HCT116 (cell line): ENCODE data around the gene REPS1. TPM values are rescaled to one million over a fixed set of nuclear protein-coding genes. Genes with fewer than 3 reads are reported as not detected.

Experiments used
- ATAC-seq: fragments of 200-7000 bp; cut with Tn5 transposase; 2 replicates; pipeline ENCODE4 v1.9.1; 2020; ENCODE audit warnings: mild to moderate bottlenecking, moderate library complexity
- BruUV-seq: library from RNA; stranded (reverse); fragments of 400-500 nt; replicated peaks from 2 replicates; lab custom pipeline; 2021; lab: Mats Ljungman, UMichigan
- CTCF ChIA-PET: fragments of 300-600 bp; sonication (Branson Sonifier 250); formaldehyde crosslinking; loops from one replicate; lab custom pipeline; 2021; ENCODE audit warnings: antibody characterized with exemption; lab: Charles Lee
- POLR2A ChIA-PET: fragments of 300-600, 350-600 bp; sonication (Branson Sonifier 250); formaldehyde crosslinking; loops from one replicate; lab custom pipeline; 2021; ENCODE audit warnings: antibody characterized with exemption; lab: Charles Lee
- RAD21 ChIA-PET, 2 experiments: fragments of 300-600 bp; sonication (Branson Sonifier 250); formaldehyde crosslinking; loops; one replicate each; lab custom pipeline; 2023; ENCODE audit warnings: low total read pairs in 2 of 2; ENCODE audit not compliant: uncharacterized antibody in 2 of 2, unreplicated experiment in 2 of 2, low non-redundant PET in 1 of 2; lab: Charles Lee
- DNase-seq: peaks from one replicate; pipeline ENCODE4 v3.0.0-alpha.2; 2010; ENCODE audit warnings: low read depth, low spot score
- H2AFZ ChIP-seq: fragments of 200-600 bp; shearing (Covaris generic), sonication (generic); 2 replicates; pipeline ENCODE4 v1.6.1; 2017; ENCODE audit warnings: low read depth, mixed run types, mixed read lengths, antibody characterized with exemption, low read length; ENCODE audit not compliant: poor library complexity, severe bottlenecking
- H3K27ac ChIP-seq: 2 replicates; pipeline ENCODE4 v1.5.1; 2012; ENCODE audit warnings: low read depth, low read length
- H3K27me3 ChIP-seq: fragments of 200-600 bp; sonication (generic); 2 replicates; pipeline ENCODE4 v1.6.1; 2016; ENCODE audit warnings: mixed run types, low read length, mixed read lengths; ENCODE audit not compliant: insufficient read depth
- H3K36me3 ChIP-seq, 2 experiments: fragments of 200-500 bp in 1 of 2; fragments of 200-600 bp in 1 of 2; sonication (Bioruptor generic) in 1 of 2; sonication (generic) in 1 of 2; 2 replicates each; pipeline versions ENCODE4 v1.5.1 to v1.6.1; 2014 to 2016; ENCODE audit warnings: low read length in 2 of 2, inconsistent platforms in 1 of 2, mixed read lengths in 1 of 2, mixed run types in 1 of 2; ENCODE audit not compliant: insufficient read depth in 2 of 2, control insufficient read depth in 1 of 2
- H3K4me1 ChIP-seq, 2 experiments: fragments of 200-600 bp in 1 of 2; sonication (generic) in 1 of 2; 2 replicates each; pipeline versions ENCODE4 v1.5.1 to v1.6.1; 2012 to 2017; ENCODE audit warnings: low read length in 2 of 2, inconsistent platforms in 1 of 2, mild to moderate bottlenecking in 1 of 2, mixed read lengths in 1 of 2, mixed run types in 1 of 2, moderate library complexity in 1 of 2; ENCODE audit not compliant: insufficient read depth in 2 of 2, control insufficient read depth in 1 of 2
- H3K4me2 ChIP-seq: fragments of 200-600 bp; sonication (generic); 2 replicates; pipeline ENCODE4 v1.6.1; 2017; ENCODE audit warnings: mixed run types, low read length, mixed read lengths
- H3K4me3 ChIP-seq, 2 experiments: fragments of 200-600 bp in 1 of 2; sonication (generic) in 1 of 2; replicated peaks in 1 of 2; 2 replicates each; pipeline ENCODE4 v1.5.1; 2011 to 2016; ENCODE audit warnings: low read length in 2 of 2, control low read depth in 1 of 2, low read depth in 1 of 2, mild to moderate bottlenecking in 1 of 2, mixed read lengths in 1 of 2, mixed run types in 1 of 2
- H3K79me2 ChIP-seq: fragments of 200-600 bp; sonication (generic); 2 replicates; pipeline ENCODE4 v1.6.1; 2017; ENCODE audit warnings: mild to moderate bottlenecking, mixed run types, low read length, moderate library complexity, mixed read lengths; ENCODE audit not compliant: insufficient read depth
- H3K9ac ChIP-seq: fragments of 200-600 bp; sonication (generic); 2 replicates; pipeline ENCODE4 v1.6.1; 2016; ENCODE audit warnings: low read length, mixed read lengths
- H3K9me2 ChIP-seq: fragments of 200-600 bp; sonication (generic), shearing (Covaris generic); 2 replicates; pipeline ENCODE4 v1.6.1; 2017; ENCODE audit warnings: mixed run types, mild to moderate bottlenecking, moderate library complexity; ENCODE audit not compliant: insufficient read depth
- H3K9me3 ChIP-seq, 2 experiments: fragments of 200-500 bp in 1 of 2; fragments of 200-600 bp in 1 of 2; sonication (Bioruptor generic) in 1 of 2; sonication (generic) in 1 of 2; 2 replicates each; pipeline ENCODE4 v1.6.1; 2014 to 2017; ENCODE audit warnings: low read length in 2 of 2, mixed read lengths in 2 of 2, inconsistent platforms in 1 of 2, low read depth in 1 of 2, mild to moderate bottlenecking in 1 of 2, mixed run types in 1 of 2, moderate library complexity in 1 of 2; ENCODE audit not compliant: control insufficient read depth in 1 of 2, insufficient read depth in 1 of 2
- H4K20me1 ChIP-seq: fragments of 200-600 bp; sonication (generic), shearing (Covaris generic); 2 replicates; pipeline ENCODE4 v1.6.1; 2017; ENCODE audit warnings: mixed run types, mild to moderate bottlenecking, moderate library complexity; ENCODE audit not compliant: insufficient read depth
- EGR1 ChIP-seq: IDR thresholded peaks from 2 replicates; pipeline ENCODE4 v1.6.1; 2012; ENCODE audit warnings: low read depth
- ELF1 ChIP-seq: IDR thresholded peaks from 2 replicates; pipeline ENCODE4 v1.6.1; 2012; ENCODE audit warnings: low read depth, borderline replicate concordance
- EZH2phosphoT487 ChIP-seq: fragments of 200-600 bp; IDR thresholded peaks from 2 replicates; pipeline ENCODE4 v1.6.1; 2018; ENCODE audit warnings: antibody characterized with exemption, borderline replicate concordance
- FOSL1 ChIP-seq: IDR thresholded peaks from 2 replicates; pipeline ENCODE4 v1.6.1; 2012; ENCODE audit warnings: low read depth
- JUND ChIP-seq: IDR thresholded peaks from 2 replicates; pipeline ENCODE4 v1.6.1; 2012
- POLR2AphosphoS5 ChIP-seq: IDR thresholded peaks from 2 replicates; pipeline ENCODE4 v1.6.1; 2011; ENCODE audit warnings: mild to moderate bottlenecking, low read depth, low read length, moderate library complexity
- SP1 ChIP-seq: IDR thresholded peaks from 2 replicates; pipeline ENCODE4 v1.6.1; 2012; ENCODE audit warnings: low read depth
- TCF7L2 ChIP-seq: IDR thresholded peaks from 2 replicates; pipeline ENCODE4 v1.7.0; 2011; ENCODE audit warnings: borderline replicate concordance, inconsistent platforms; ENCODE audit not compliant: insufficient read depth, insufficient read length; ENCODE audit errors: extremely low read depth
- YY1 ChIP-seq: IDR thresholded peaks from 2 replicates; pipeline ENCODE4 v1.6.1; 2011; ENCODE audit warnings: low read length, low read depth, moderate library complexity, mild to moderate bottlenecking; ENCODE audit not compliant: insufficient replicate concordance; ENCODE audit errors: extremely low read depth
- ZFX ChIP-seq: fragments of 450-650 bp; IDR thresholded peaks from 2 replicates; pipeline ENCODE4 v1.6.1; 2017
- ZNF274 ChIP-seq: fragments of 200-500 bp; sonication (Bioruptor generic); IDR thresholded peaks from 2 replicates; pipeline ENCODE4 v1.6.1; 2014; ENCODE audit warnings: mild to moderate bottlenecking, low read depth, low read length, inconsistent platforms
- intact Hi-C: fragments of 100-400 bp; cut with micrococcal nuclease; formaldehyde crosslinking; loops from 2 replicates; pipeline ENCODE4 v1.10.0; 2022
- total RNA-seq: library from RNA; stranded (reverse); gene quantifications from one replicate; pipeline ENCODE4 v1.2.1, GENCODE V29; 2021; ENCODE audit not compliant: unreplicated experiment
- TF ChIP-seq, protein P1 (sequence below): IDR thresholded peaks from 2 replicates; pipeline ENCODE4 v1.6.1; 2012
- TF ChIP-seq, protein P2 (sequence below): IDR thresholded peaks from 2 replicates; pipeline ENCODE4 v1.6.1; 2012
- TF ChIP-seq, protein P3 (sequence below): IDR thresholded peaks from 2 replicates; pipeline ENCODE4 v1.6.1; 2012; ENCODE audit warnings: low read depth

Gene REPS1
- total RNA-seq, 1 experiment from 2014 or later = 52.7 TPM

GRCh38 chr6:138885156-138885819 lies 102.8 kb downstream of the REPS1 start (continued):
- no peak for TF ChIP-seq ZFX
- no peak for TF ChIP-seq JUND
- no peak for TF ChIP-seq SP1
- TF ChIP-seq POLR2AphosphoS5 = no peak
- TF ChIP-seq YY1 = no peak
- TF ChIP-seq ZNF274 = no peak
- no peak for TF ChIP-seq ELF1
- no peak for TF ChIP-seq EZH2phosphoT487

GRCh38 chr6:138882369-138883017 lies 105.6 kb downstream of the REPS1 start:
- CTCF ChIA-PET = no interaction called here

More at GRCh38 chr6:138882369-138883017, 105.6 kb downstream of the REPS1 start:
- TF ChIP-seq JUND (no peak), FOSL1 (no peak), ELF1 (no peak), TCF7L2 (no peak), ZFX (no peak), YY1 (no peak), EGR1 (no peak)
- TF ChIP-seq, protein P1, sequence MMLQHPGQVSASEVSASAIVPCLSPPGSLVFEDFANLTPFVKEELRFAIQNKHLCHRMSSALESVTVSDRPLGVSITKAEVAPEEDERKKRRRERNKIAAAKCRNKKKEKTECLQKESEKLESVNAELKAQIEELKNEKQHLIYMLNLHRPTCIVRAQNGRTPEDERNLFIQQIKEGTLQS = no peak
- TF ChIP-seq, protein P2, sequence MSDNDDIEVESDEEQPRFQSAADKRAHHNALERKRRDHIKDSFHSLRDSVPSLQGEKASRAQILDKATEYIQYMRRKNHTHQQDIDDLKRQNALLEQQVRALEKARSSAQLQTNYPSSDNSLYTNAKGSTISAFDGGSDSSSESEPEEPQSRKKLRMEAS = no peak
- TF ChIP-seq, protein P3, sequence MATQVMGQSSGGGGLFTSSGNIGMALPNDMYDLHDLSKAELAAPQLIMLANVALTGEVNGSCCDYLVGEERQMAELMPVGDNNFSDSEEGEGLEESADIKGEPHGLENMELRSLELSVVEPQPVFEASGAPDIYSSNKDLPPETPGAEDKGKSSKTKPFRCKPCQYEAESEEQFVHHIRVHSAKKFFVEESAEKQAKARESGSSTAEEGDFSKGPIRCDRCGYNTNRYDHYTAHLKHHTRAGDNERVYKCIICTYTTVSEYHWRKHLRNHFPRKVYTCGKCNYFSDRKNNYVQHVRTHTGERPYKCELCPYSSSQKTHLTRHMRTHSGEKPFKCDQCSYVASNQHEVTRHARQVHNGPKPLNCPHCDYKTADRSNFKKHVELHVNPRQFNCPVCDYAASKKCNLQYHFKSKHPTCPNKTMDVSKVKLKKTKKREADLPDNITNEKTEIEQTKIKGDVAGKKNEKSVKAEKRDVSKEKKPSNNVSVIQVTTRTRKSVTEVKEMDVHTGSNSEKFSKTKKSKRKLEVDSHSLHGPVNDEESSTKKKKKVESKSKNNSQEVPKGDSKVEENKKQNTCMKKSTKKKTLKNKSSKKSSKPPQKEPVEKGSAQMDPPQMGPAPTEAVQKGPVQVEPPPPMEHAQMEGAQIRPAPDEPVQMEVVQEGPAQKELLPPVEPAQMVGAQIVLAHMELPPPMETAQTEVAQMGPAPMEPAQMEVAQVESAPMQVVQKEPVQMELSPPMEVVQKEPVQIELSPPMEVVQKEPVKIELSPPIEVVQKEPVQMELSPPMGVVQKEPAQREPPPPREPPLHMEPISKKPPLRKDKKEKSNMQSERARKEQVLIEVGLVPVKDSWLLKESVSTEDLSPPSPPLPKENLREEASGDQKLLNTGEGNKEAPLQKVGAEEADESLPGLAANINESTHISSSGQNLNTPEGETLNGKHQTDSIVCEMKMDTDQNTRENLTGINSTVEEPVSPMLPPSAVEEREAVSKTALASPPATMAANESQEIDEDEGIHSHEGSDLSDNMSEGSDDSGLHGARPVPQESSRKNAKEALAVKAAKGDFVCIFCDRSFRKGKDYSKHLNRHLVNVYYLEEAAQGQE = no peak
- TF ChIP-seq, all 23 proteins: peak for 0
- Histone ChIP-seq H3K4me3 (no peak overlapping the region), H3K9me3 (no peaks in the 10 kb centered on the region), H3K4me2 (no peak overlapping the region), H3K79me2 (no peaks in the 10 kb centered on the region), H3K9me2 (no peaks in the 10 kb centered on the region), H3K9ac (no peak overlapping the region), H3K36me3 (no peaks in the 10 kb centered on the region), H2AFZ (no peak overlapping the region), H3K4me1 (no peaks in the 10 kb centered on the region), H3K27ac (no peak overlapping the region), H3K27me3 (no peaks in the 10 kb centered on the region), H4K20me1 (no peaks in the 10 kb centered on the region)
- no peak for ATAC-seq
- no TSS peak for BruUV-seq
- intact Hi-C loops = no loop called here
- RAD21 ChIA-PET = no interaction called here
- no peak for DNase-seq
- POLR2A ChIA-PET = no interaction called here
